ENCODE results near the gene TRAPPC14.
"Not testable (repeated sequence)": the region's sequence is repeated elsewhere in the genome, so short reads cannot be mapped to it uniquely, and the experiment has no call there.

TRAPPC14 gene

GRCh38 chr7:100153708-100154535 lies 4.6 kb downstream of the TRAPPC14 start:
- no peak for DNase-seq (ENCODE audit: low spot score)

GRCh38 chr7:100152937-100153666 lies 5.4 kb downstream of the TRAPPC14 start:
- no peak for DNase-seq (ENCODE audit: low spot score)

DNA sequence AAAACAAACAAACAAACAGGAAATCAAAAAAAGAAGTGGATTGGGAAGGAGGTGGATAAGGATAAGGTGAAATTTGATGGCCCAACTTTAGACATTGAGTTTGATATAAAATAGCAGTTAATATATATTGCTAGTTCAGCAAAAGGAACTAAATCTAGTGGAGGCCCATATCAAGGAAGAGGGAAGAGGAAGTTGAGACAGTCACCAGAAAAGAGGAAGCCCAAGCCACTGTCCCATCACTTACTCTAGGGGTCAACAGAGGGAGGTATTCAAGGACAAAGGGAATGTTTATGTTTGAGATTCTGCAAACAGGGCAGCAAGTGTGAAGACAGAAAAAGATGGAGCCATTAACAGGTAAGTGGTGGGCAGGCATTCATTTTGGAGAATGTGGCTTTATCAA lies 6.1 kb downstream of the TRAPPC14 start:
- DNase-seq (ENCODE audit: low spot score): no peak

GRCh38 chr7:100148559-100149328 lies 9.8 kb downstream of the TRAPPC14 start, which contains the start of gene LAMTOR4:
Gene LAMTOR4, plus strand, starts transcription at chr7:100148918. Its CDS starts 55 bp downstream, at chr7:100148973.
- peak; percentile 100 for DNase-seq (ENCODE audit: low spot score)

GRCh38 chr7:100148225-100148558 lies 10.3 kb downstream of the TRAPPC14 start:
- DNase-seq (ENCODE audit: low spot score): no peak

GRCh38 chr7:100147278-100147677 lies 11.2 kb downstream of the TRAPPC14 start:
- DNase-seq (ENCODE audit: low spot score): no peak

GRCh38 chr7:100146350-100146749 lies 12.2 kb downstream of the TRAPPC14 start:
- not testable (repeated sequence) for DNase-seq (ENCODE audit: low spot score)

GRCh38 chr7:100142461-100142860 lies 16.1 kb downstream of the TRAPPC14 start:
- no peak for DNase-seq (ENCODE audit: low spot score)

DNA sequence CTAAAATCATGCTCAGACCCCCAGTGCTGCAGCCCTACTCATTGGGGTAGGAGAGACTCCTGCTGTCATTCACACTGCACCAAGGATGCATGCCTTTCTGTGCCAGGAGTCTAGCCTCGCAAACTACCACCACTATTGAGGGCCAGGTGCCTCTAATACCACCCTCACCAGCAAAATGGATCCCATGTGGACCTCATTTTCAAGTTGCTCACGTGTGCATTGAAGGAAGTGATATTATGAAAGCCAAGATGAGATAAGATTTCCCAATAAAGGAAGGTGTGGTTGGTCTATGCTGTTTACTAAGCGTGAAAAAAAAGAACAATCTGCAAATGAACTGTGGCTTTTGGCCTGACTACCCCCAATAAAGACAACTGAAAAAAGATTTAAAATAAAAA lies 17.0 kb downstream of the TRAPPC14 start:
- DNase-seq (ENCODE audit: low spot score): no peak

GRCh38 chr7:100137851-100138760 lies 20.4 kb downstream of the TRAPPC14 start:
- DNase-seq (ENCODE audit: low spot score): no peak

DNA sequence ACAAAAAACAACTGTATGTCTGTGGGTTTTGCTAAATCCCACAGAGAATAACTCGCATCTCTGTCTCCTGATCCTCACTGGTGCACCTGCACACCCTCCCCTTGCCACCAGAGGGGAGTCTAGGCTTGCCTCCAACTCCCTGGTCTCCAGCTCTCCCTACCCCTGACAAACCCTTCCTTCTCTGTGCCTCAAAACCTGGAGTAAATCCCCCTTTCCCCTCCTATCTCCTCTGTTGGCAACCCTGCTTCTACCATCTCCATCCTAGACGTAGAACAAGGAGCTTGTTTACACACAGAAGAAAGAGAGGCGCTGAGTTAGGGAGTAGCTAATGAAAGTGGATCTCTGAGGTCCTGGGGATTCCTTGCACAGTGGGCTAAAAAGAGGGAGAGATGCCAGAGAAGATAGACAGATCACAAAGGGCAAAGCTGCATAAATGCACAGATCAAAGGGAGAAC lies 25.8 kb downstream of the TRAPPC14 start:
- peak; percentile 68 for DNase-seq (ENCODE audit: low spot score)

- no peak for DNase-seq (ENCODE audit: low spot score)
Observed at GRCh38 chr7:100132126-100132525, 26.4 kb downstream of the TRAPPC14 start.

DNA sequence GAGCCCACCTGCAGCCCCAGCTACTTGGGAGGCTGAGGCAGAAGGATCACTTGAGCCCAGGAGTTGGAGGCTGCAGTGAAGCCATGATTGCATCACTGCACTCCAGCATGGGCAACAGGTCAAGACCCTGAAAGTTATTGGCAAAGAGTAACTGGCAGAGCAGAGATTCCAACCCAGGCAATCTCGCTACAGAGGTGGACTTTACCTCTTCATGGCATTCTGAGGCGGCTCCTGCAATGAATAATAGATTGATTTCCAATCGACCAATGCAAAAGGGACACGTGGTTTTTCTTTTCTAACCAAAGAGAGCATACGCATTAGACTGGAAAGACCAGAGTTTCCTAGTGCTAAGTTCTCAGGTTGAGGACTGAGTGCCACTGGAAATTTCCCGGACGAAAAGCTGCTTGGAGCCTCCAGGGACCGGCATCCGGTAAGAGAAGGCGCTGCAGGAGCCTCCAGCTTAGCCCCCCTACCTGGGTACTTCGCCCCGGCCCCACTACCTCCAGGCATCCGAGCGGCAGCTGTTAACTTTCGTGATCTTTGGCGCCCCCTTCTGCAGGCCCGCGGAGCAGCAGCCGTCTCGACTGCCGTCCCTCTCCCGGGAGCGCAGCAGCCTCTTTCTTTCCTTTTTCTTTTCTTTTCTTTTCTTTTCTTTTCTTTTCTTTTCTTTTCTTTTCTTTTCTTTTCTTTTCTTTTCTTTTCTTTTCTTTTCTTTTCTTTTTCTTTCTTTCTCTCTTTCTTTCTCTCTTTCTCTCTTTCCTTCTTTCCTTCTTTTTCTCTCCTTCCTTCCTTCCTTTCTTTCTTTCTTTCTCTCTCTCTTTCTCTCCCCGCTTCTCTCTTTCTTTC lies 27.7 kb downstream of the TRAPPC14 start:
- peak; percentile 70 for DNase-seq (ENCODE audit: low spot score)

- DNase-seq (ENCODE audit: low spot score): not testable (repeated sequence)
Observed at GRCh38 chr7:100130220-100130607, 28.3 kb downstream of the TRAPPC14 start.

GRCh38 chr7:100128637-100128963 lies 29.9 kb downstream of the TRAPPC14 start:
- DNase-seq (ENCODE audit: low spot score): no peak

DNA sequence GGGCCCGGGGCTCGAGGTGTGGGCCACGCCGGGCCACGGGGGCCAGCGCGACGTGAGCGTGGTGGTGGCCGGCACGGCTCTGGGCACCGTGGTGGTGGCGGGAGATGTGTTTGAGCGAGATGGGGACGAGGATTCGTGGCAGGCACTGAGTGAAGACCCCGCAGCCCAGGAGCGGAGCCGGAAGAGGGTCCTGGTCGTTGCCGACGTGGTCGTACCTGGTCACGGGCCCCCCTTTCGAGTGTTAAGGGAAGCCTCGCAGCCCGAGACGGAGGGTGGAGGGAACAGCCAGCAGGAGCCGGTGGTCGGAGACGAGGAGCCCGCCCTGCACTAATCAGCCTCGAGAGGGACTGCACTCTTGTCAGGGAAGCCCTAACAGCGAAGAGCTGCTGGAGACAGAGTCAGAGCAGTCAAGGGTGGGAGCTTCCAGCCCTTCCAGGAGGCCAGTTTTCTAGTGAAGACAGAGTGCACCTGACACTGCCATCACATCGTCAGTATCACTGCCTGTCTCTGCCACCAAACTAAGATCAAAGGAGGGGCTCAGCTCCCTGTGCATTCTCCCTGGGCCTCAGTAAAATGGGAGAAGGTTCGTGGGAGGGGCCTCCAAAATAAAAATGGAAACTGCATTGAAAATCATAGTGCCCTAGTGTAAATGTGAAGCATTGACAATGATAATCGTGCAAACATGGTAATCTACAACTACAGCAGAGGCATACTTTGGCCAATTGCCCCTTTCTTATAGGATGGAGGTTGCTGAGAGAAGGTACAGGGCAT lies 30.5 kb downstream of the TRAPPC14 start:
- DNase-seq (ENCODE audit: low spot score): peak; percentile 62

- DNase-seq (ENCODE audit: low spot score): peak; percentile 96
Observed at GRCh38 chr7:100126931-100127865, 31.3 kb downstream of the TRAPPC14 start, which contains the start of gene MBLAC1. Gene MBLAC1, plus strand, starts transcription at chr7:100126967. Its CDS starts 429 bp downstream, at chr7:100127396.

GRCh38 chr7:100126239-100126930 lies 32.1 kb downstream of the TRAPPC14 start:
- DNase-seq (ENCODE audit: low spot score): no peak
